GM23338 (cell line): Measurements from ENCODE around the gene FGF21. TPM values are rescaled to one million over a fixed set of nuclear protein-coding genes. Genes with fewer than 3 reads are reported as not detected.

Source experiments
- ATAC-seq: fragments of 200-7000 bp; cut with Tn5 transposase; 3 replicates; pipeline ENCODE4 v1.9.1; 2020
- DNase-seq: peaks from one replicate; pipeline ENCODE4 v3.0.0-alpha.2; 2015; ENCODE audit warnings: low spot score
- H2AFZ ChIP-seq: fragments of 200-600 bp; sonication (generic); 2 replicates; pipeline ENCODE4 v1.8.0; 2016; ENCODE audit warnings: antibody characterized with exemption, mild to moderate bottlenecking, moderate library complexity
- H3F3A ChIP-seq: fragments of 200-600 bp; sonication (generic); replicated peaks from 2 replicates; pipeline ENCODE4 v1.8.0; 2017; ENCODE audit warnings: antibody characterized with exemption, mixed run types, low read depth
- H3K27ac ChIP-seq: fragments of 200-600 bp; sonication (generic); 2 replicates; pipeline ENCODE4 v1.6.1; 2016; ENCODE audit warnings: low read depth
- H3K27me3 ChIP-seq: fragments of 200-600 bp; sonication (generic); 2 replicates; pipeline ENCODE4 v1.8.0; 2016; ENCODE audit warnings: mild to moderate bottlenecking, mixed run types, moderate library complexity; ENCODE audit not compliant: insufficient read depth
- H3K36me3 ChIP-seq: fragments of 200-600 bp; sonication (generic); 2 replicates; pipeline ENCODE4 v1.8.0; 2016; ENCODE audit warnings: mild to moderate bottlenecking; ENCODE audit not compliant: insufficient read depth
- H3K4me1 ChIP-seq: fragments of 200-600 bp; sonication (generic); 2 replicates; pipeline ENCODE4 v1.8.0; 2016; ENCODE audit warnings: mild to moderate bottlenecking, moderate library complexity; ENCODE audit not compliant: insufficient read depth
- H3K4me2 ChIP-seq: fragments of 200-600 bp; sonication (generic); 2 replicates; pipeline ENCODE4 v1.7.1; 2017; ENCODE audit warnings: mixed run types
- H3K4me3 ChIP-seq: fragments of 200-600 bp; sonication (generic); 2 replicates; pipeline ENCODE4 v1.6.1; 2016; ENCODE audit warnings: mixed run types
- H3K79me2 ChIP-seq: fragments of 200-600 bp; sonication (generic); replicated peaks from 2 replicates; pipeline ENCODE4 v1.8.0; 2017; ENCODE audit warnings: mild to moderate bottlenecking; ENCODE audit not compliant: insufficient read depth
- H3K9me2 ChIP-seq: fragments of 200-600 bp; sonication (generic); 2 replicates; pipeline ENCODE4 v1.8.0; 2017; ENCODE audit not compliant: insufficient read depth
- H4K20me1 ChIP-seq: fragments of 200-600 bp; sonication (generic); replicated peaks from 2 replicates; pipeline ENCODE4 v1.8.0; 2017; ENCODE audit warnings: mild to moderate bottlenecking; ENCODE audit not compliant: insufficient read depth
- H3K27ac Mint-ChIP-seq: 2 replicates; pipeline ENCODE4 v1.8.0; 2020; ENCODE audit warnings: inconsistent platforms, mild to moderate bottlenecking, moderate library complexity, mixed read lengths
- H3K27me3 Mint-ChIP-seq: 3 replicates; pipeline ENCODE4 v1.8.0; 2022; ENCODE audit warnings: low read depth, mild to moderate bottlenecking, moderate library complexity, mixed read lengths, inconsistent platforms; ENCODE audit not compliant: insufficient read depth, poor library complexity
- H3K36me3 Mint-ChIP-seq: 3 replicates; pipeline ENCODE4 v1.8.0; 2021; ENCODE audit warnings: low read depth, mild to moderate bottlenecking, inconsistent platforms, moderate library complexity, mixed read lengths
- H3K4me1 Mint-ChIP-seq: 3 replicates; pipeline ENCODE4 v1.8.0; 2020; ENCODE audit warnings: mild to moderate bottlenecking, inconsistent platforms, mixed read lengths
- H3K4me3 Mint-ChIP-seq: 3 replicates; pipeline ENCODE4 v1.8.0; 2021; ENCODE audit warnings: moderate library complexity, mild to moderate bottlenecking, inconsistent platforms, mixed read lengths
- H3K9me3 Mint-ChIP-seq: 3 replicates; pipeline ENCODE4 v1.8.0; 2020; ENCODE audit warnings: moderate library complexity, mild to moderate bottlenecking, inconsistent platforms, mixed read lengths
- EZH2 ChIP-seq: fragments of 200-600 bp; sonication (generic); IDR thresholded peaks from one replicate; pipeline ENCODE4 v1.8.0; 2017; ENCODE audit warnings: antibody characterized with exemption, mild to moderate bottlenecking, low read depth; ENCODE audit not compliant: unreplicated experiment
- NANOG ChIP-seq: IDR thresholded peaks from 2 replicates; pipeline ENCODE4 v1.6.1; 2016; ENCODE audit warnings: antibody characterized with exemption, borderline replicate concordance
- POLR2AphosphoS5 ChIP-seq: IDR thresholded peaks from 2 replicates; pipeline ENCODE4 v1.6.1; 2016; ENCODE audit warnings: antibody characterized with exemption, low read depth
- ZNF114 ChIP-seq: fragments of 250-450 bp; sonication (Bioruptor Pico); IDR thresholded peaks from 2 replicates; pipeline ENCODE4 v1.5.0; 2020; ENCODE audit warnings: mild to moderate bottlenecking, moderate library complexity
- polyA plus RNA-seq: library from polyadenylated mRNA; unstranded; fragments of >200 nt; fragmentation: Nextera tagmentation; extraction: Ambion mirVana; gene quantifications from 2 replicates; pipeline ENCODE4 v1.2.1, GENCODE V29; 2016
- total RNA-seq: library from RNA; depleted of rRNA; stranded (reverse); fragments of >200 nt; shearing (Covaris generic); gene quantifications from 2 replicates; pipeline ENCODE4 v1.2.3, GENCODE V29; 2014
- TF ChIP-seq, protein P1 (sequence below): fragments of 250-450 bp; sonication (Bioruptor Pico); IDR thresholded peaks from 2 replicates; pipeline ENCODE4 v1.5.0; 2020; ENCODE audit warnings: mild to moderate bottlenecking, moderate library complexity
- TF ChIP-seq, protein P2 (sequence below), 2 experiments: fragments of 200-600 bp in 1 of 2; sonication (generic) in 1 of 2; conservative IDR thresholded peaks; 2 replicates each; pipeline versions ENCODE4 v1.5.1 to v1.6.1; 2016 to 2017; ENCODE audit warnings: antibody characterized with exemption in 2 of 2, low read depth in 2 of 2, mild to moderate bottlenecking in 2 of 2, moderate library complexity in 1 of 2

The FGF21 gene
- total and polyA plus RNA-seq, 2 experiments from 2014 or later: 0.78 to 1.3 TPM

DNA sequence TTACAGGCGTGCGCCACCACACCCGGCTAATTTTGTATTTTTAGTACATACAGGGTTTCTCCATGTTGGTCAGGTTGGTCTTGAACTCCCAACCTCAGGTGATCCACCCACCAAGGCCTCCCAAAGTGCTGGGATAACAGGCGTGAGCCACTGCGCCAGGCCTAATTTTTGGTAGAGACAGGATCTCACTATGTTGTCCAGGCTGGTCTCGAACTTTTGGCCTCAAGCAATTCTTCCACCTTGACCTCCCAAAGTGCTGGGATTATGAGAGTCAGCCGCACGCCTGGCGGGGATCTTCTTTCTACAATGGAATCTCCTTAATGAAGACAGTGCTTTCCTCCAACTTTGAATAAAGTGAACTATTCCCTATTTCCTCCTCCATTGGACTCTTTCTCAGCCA lies 20.7 kb upstream of the FGF21 start (continued):
- TF ChIP-seq, protein P1, sequence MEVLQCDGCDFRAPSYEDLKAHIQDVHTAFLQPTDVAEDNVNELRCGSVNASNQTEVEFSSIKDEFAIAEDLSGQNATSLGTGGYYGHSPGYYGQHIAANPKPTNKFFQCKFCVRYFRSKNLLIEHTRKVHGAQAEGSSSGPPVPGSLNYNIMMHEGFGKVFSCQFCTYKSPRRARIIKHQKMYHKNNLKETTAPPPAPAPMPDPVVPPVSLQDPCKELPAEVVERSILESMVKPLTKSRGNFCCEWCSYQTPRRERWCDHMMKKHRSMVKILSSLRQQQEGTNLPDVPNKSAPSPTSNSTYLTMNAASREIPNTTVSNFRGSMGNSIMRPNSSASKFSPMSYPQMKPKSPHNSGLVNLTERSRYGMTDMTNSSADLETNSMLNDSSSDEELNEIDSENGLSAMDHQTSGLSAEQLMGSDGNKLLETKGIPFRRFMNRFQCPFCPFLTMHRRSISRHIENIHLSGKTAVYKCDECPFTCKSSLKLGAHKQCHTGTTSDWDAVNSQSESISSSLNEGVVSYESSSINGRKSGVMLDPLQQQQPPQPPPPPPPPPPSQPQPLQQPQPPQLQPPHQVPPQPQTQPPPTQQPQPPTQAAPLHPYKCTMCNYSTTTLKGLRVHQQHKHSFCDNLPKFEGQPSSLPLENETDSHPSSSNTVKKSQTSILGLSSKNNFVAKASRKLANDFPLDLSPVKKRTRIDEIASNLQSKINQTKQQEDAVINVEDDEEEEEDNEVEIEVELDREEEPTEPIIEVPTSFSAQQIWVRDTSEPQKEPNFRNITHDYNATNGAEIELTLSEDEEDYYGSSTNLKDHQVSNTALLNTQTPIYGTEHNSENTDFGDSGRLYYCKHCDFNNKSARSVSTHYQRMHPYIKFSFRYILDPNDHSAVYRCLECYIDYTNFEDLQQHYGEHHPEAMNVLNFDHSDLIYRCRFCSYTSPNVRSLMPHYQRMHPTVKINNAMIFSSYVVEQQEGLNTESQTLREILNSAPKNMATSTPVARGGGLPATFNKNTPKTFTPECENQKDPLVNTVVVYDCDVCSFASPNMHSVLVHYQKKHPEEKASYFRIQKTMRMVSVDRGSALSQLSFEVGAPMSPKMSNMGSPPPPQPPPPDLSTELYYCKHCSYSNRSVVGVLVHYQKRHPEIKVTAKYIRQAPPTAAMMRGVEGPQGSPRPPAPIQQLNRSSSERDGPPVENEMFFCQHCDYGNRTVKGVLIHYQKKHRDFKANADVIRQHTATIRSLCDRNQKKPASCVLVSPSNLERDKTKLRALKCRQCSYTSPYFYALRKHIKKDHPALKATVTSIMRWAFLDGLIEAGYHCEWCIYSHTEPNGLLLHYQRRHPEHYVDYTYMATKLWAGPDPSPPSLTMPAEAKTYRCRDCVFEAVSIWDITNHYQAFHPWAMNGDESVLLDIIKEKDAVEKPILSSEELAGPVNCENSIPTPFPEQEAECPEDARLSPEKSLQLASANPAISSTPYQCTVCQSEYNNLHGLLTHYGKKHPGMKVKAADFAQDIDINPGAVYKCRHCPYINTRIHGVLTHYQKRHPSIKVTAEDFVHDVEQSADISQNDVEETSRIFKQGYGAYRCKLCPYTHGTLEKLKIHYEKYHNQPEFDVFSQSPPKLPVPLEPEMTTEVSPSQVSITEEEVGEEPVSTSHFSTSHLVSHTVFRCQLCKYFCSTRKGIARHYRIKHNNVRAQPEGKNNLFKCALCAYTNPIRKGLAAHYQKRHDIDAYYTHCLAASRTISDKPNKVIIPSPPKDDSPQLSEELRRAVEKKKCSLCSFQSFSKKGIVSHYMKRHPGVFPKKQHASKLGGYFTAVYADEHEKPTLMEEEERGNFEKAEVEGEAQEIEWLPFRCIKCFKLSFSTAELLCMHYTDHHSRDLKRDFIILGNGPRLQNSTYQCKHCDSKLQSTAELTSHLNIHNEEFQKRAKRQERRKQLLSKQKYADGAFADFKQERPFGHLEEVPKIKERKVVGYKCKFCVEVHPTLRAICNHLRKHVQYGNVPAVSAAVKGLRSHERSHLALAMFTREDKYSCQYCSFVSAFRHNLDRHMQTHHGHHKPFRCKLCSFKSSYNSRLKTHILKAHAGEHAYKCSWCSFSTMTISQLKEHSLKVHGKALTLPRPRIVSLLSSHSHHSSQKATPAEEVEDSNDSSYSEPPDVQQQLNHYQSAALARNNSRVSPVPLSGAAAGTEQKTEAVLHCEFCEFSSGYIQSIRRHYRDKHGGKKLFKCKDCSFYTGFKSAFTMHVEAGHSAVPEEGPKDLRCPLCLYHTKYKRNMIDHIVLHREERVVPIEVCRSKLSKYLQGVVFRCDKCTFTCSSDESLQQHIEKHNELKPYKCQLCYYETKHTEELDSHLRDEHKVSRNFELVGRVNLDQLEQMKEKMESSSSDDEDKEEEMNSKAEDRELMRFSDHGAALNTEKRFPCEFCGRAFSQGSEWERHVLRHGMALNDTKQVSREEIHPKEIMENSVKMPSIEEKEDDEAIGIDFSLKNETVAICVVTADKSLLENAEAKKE: no peak
- TF ChIP-seq ZNF114 (no peak), EZH2 (no peak), NANOG (no peak)
- TF ChIP-seq, protein P2, sequence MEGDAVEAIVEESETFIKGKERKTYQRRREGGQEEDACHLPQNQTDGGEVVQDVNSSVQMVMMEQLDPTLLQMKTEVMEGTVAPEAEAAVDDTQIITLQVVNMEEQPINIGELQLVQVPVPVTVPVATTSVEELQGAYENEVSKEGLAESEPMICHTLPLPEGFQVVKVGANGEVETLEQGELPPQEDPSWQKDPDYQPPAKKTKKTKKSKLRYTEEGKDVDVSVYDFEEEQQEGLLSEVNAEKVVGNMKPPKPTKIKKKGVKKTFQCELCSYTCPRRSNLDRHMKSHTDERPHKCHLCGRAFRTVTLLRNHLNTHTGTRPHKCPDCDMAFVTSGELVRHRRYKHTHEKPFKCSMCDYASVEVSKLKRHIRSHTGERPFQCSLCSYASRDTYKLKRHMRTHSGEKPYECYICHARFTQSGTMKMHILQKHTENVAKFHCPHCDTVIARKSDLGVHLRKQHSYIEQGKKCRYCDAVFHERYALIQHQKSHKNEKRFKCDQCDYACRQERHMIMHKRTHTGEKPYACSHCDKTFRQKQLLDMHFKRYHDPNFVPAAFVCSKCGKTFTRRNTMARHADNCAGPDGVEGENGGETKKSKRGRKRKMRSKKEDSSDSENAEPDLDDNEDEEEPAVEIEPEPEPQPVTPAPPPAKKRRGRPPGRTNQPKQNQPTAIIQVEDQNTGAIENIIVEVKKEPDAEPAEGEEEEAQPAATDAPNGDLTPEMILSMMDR (conservative IDR thresholded peaks at IDR 0.05; ENCODE audit: low read depth in 2 of 2): no peak

DNA sequence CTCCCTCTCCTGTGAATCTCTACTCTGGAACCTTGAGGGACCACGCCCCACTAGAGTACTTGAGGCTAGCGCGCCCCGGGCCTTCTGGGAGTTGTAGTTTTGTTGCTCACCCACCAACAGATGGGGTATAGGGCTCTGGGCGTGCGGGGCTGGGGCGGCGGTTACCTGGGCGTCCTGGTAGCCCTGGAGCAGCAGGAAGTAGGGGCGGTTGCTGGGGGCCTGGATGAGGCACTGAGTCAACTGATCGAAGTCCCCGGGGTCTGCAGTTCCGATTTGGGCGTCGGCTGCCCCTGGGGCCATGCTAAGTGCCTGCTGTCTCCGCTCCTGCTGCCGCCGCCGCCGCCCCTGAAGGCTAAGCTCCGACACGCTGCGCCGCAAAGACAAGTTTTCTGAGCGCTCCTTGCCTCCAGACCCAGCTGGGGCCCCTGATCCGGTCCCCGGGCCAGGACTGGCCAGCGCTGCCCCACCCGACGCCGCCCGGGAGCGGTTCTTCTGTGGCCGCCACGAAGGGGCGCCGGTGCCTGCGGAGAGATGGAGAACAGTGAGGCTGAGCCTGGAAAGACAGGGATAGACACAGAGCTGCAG lies 20.2 kb upstream of the FGF21 start:
- H3K4me3 ChIP-seq: peak overlapping the region; percentile 68
- no peak overlapping the region for H3K27ac ChIP-seq
- H3K9me3 Mint-ChIP-seq: peaks cover 5% of the 10 kb centered on the region
- H3K27ac Mint-ChIP-seq: peak overlapping the region; percentile 10; the same call in 1 of the 2 replicates
- H3K36me3 Mint-ChIP-seq: peaks cover 4% of the 10 kb centered on the region
- no peaks in the 10 kb centered on the region for H3K36me3 ChIP-seq
- peak overlapping the region; percentile 84; the same call in 1 of the 2 replicates for H2AFZ ChIP-seq
- peak; percentile 65 for ATAC-seq
- peak; percentile 98 for DNase-seq
- H3K9me2 ChIP-seq: peaks cover 2% of the 10 kb centered on the region; the same call in 1 of the 2 replicates
- H3K27me3 ChIP-seq: peaks cover 16% of the 10 kb centered on the region
- peaks cover 18% of the 10 kb centered on the region; the same call in 1 of the 2 replicates for H3F3A ChIP-seq
- H3K4me2 ChIP-seq: peak overlapping the region; percentile 88
- H4K20me1 ChIP-seq: no peaks in the 10 kb centered on the region
- no peaks in the 10 kb centered on the region for H3K79me2 ChIP-seq
- H3K4me1 ChIP-seq: peaks cover 19% of the 10 kb centered on the region
- H3K4me1 Mint-ChIP-seq: peaks cover 22% of the 10 kb centered on the region
- peak overlapping the region; percentile 77 for H3K4me3 Mint-ChIP-seq
- H3K27me3 Mint-ChIP-seq: peaks cover 29% of the 10 kb centered on the region
- TF ChIP-seq, protein P1: no peak
- TF ChIP-seq POLR2AphosphoS5: peak; percentile 41; the same call in 1 of the 2 replicates
